Hepatocyte (in vitro differentiated cells): ENCODE results near the gene TRPM2.

Source experiments
- EZH2 ChIP-seq: fragments of 200-600 bp; sonication (generic); IDR thresholded peaks from 2 replicates; pipeline ENCODE4 v1.6.1; 2016; ENCODE audit warnings: antibody characterized with exemption, mild to moderate bottlenecking, borderline replicate concordance
- EZH2phosphoT487 ChIP-seq: fragments of 200-600 bp; sonication (generic); IDR thresholded peaks from one replicate; pipeline ENCODE4 v1.6.1; 2018; ENCODE audit warnings: antibody characterized with exemption, mild to moderate bottlenecking, low read depth, moderate library complexity; ENCODE audit not compliant: unreplicated experiment, severe bottlenecking
- TF ChIP-seq, protein P1 (sequence below): fragments of 200-600 bp; sonication (generic); IDR thresholded peaks from 2 replicates; pipeline ENCODE4 v1.5.1; 2016; ENCODE audit warnings: antibody characterized with exemption, mild to moderate bottlenecking; ENCODE audit not compliant: poor library complexity

DNA sequence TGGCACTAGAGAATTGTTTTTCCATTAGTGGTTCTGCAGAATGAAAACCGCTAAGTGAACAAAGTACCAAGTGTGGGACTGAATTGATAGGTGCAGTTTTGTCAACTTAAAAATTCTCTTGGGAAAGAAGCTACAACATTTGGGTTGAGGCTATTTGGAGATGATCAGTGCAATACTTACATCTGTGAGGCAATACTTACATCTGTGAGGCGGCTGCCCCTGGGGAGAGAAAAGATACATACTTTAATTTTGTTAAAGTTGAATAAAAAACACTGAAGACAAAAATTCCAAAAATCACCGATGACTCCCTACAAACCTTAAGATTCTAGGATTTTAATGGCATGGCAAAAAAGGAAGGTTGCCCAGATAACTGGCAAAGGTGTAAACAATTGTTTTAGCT is 16.0 kb upstream of the TRPM2 start:
- TF ChIP-seq, protein P1, sequence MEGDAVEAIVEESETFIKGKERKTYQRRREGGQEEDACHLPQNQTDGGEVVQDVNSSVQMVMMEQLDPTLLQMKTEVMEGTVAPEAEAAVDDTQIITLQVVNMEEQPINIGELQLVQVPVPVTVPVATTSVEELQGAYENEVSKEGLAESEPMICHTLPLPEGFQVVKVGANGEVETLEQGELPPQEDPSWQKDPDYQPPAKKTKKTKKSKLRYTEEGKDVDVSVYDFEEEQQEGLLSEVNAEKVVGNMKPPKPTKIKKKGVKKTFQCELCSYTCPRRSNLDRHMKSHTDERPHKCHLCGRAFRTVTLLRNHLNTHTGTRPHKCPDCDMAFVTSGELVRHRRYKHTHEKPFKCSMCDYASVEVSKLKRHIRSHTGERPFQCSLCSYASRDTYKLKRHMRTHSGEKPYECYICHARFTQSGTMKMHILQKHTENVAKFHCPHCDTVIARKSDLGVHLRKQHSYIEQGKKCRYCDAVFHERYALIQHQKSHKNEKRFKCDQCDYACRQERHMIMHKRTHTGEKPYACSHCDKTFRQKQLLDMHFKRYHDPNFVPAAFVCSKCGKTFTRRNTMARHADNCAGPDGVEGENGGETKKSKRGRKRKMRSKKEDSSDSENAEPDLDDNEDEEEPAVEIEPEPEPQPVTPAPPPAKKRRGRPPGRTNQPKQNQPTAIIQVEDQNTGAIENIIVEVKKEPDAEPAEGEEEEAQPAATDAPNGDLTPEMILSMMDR = no peak
- no peak for TF ChIP-seq EZH2
- TF ChIP-seq EZH2phosphoT487 = no peak
